ENCODE results near the gene CLUH.

DNA sequence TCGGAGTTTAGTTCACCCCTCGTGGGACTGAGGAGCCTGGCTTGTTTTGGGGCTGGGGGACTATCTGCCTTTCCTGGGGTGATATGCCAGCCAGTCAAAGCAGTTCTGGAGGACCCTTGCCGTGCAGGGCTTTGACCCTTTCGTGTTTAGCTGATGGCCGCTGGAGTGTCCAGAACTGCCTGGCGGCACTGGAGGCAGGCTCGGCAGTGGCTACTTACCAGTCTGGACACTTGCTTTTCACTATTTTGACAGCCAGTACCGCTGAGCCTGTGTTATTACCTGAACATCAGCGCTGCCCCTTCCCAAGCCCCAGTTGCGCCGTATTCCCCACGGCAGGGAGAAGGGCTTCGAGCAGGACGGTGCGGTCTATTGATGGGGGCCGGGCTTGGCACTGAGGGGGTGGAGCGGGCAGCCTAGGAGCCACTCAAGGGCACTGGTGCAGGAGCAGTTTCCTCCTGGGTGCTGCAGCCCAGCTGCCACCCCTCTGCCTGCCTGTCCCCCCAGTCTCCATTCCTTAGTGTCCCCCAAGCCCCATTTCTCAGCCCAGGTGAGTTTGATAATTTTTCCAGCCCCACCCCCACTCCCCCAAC lies 19.3 kb upstream of the CLUH start:
- TF ChIP-seq EZH2 (IDR thresholded peaks at IDR 0.05; ENCODE audit: insufficient read depth, poor library complexity, severe bottlenecking) (no peak), EZH2phosphoT487 (IDR thresholded peaks at IDR 0.05; ENCODE audit: insufficient read depth, low read depth) (no peak)
